ENCODE results near the gene POU2AF3. TPM values are rescaled to one million over a fixed set of nuclear protein-coding genes. Genes with fewer than 3 reads are reported as not detected.

Gene POU2AF3
- total and polyA plus RNA-seq, 2 of the 4 experiments (the other 2 are of a cell fraction), result 0.17 TPM; not detected in 1

DNA sequence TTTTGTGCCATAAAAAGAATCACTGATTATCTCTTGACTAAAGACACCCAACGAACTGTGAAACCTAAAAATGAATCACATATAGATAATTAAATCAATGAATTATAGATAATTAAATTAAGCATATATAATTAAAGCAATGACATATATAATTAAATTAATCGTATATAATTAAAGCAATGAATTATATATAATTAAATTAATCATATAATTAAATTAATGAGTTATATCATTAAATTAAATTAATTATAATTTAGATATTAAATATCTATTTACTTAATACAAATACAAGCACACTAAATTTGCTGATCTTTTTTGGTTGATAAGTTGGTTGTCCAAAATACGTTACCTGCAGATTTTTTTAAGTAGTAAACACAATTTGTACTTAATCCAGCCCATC lies 49.8 kb downstream of the POU2AF3 start:
- no peaks in the 10 kb centered on the region for H3K9me3 ChIP-seq (ENCODE audit: control insufficient read depth, insufficient read depth, low read length)
- H2AFZ ChIP-seq (replicated peaks; ENCODE audit: low read length, poor library complexity), result no peak overlapping the region
- H2BK120ac ChIP-seq (ENCODE audit: low read depth, low read length), result no peak overlapping the region
- no peaks in the 10 kb centered on the region for H4K20me1 ChIP-seq (ENCODE audit: insufficient read depth, low read length)
- H3K14ac ChIP-seq (replicated peaks; ENCODE audit: low read depth, low read length), result no peak overlapping the region
- no peak overlapping the region for H2BK15ac ChIP-seq (ENCODE audit: low read depth, low read length)
- H4K91ac ChIP-seq (ENCODE audit: insufficient read depth, low read depth, low read length), result no peak overlapping the region
- in situ Hi-C loops (cut with MboI; ENCODE audit: low sequenced_read_pairs) (no loop called here), intact Hi-C loops (cut with micrococcal nuclease) (no loop called here), dilution Hi-C loops (cut with HindIII; ENCODE audit: low sequenced_read_pairs, unreplicated experiment) (no loop called here)
- no peak overlapping the region for H3K4ac ChIP-seq (ENCODE audit: low read depth, low read length)
- ChIA-PET CTCF (no interaction called here), POLR2A (ENCODE audit: unreplicated experiment) (no interaction called here)
- H2AK5ac ChIP-seq (ENCODE audit: low read depth, low read length), result no peak overlapping the region
- no peak overlapping the region for H3K18ac ChIP-seq (ENCODE audit: low read depth, low read length)
- H2BK5ac ChIP-seq (ENCODE audit: low read depth, low read length, poor library complexity, severe bottlenecking), result no peak overlapping the region
- TF ChIP-seq MAFK (IDR thresholded peaks at IDR 0.05; ENCODE audit: low read depth, low read length) (no peak), NFE2L2 (IDR thresholded peaks at IDR 0.05; ENCODE audit: low read depth, low read length) (no peak), FOS (IDR thresholded peaks at IDR 0.05; ENCODE audit: low read depth, low read length) (no peak), POLR2A (IDR thresholded peaks at IDR 0.05; ENCODE audit: low read depth, low read length) (no peak), CHD1 (IDR thresholded peaks at IDR 0.05; ENCODE audit: low read depth, low read length) (no peak), SMC3 (IDR thresholded peaks at IDR 0.05; ENCODE audit: low read depth, low read length) (no peak), BHLHE40 (IDR thresholded peaks at IDR 0.05; ENCODE audit: low read depth, low read length) (no peak), USF2 (IDR thresholded peaks at IDR 0.05; ENCODE audit: low read depth, low read length) (no peak), MAZ (IDR thresholded peaks at IDR 0.05; ENCODE audit: borderline replicate concordance, low read depth, low read length) (no peak), RCOR1 (IDR thresholded peaks at IDR 0.05; ENCODE audit: insufficient replicate concordance, low read length) (no peak)
- TF ChIP-seq, protein P1, sequence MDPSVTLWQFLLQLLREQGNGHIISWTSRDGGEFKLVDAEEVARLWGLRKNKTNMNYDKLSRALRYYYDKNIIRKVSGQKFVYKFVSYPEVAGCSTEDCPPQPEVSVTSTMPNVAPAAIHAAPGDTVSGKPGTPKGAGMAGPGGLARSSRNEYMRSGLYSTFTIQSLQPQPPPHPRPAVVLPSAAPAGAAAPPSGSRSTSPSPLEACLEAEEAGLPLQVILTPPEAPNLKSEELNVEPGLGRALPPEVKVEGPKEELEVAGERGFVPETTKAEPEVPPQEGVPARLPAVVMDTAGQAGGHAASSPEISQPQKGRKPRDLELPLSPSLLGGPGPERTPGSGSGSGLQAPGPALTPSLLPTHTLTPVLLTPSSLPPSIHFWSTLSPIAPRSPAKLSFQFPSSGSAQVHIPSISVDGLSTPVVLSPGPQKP (IDR thresholded peaks at IDR 0.05; ENCODE audit: borderline replicate concordance, low read depth, low read length), result no peak
- H4K5ac ChIP-seq (ENCODE audit: low read depth, low read length), result no peak overlapping the region
- no peaks in the 10 kb centered on the region for H3K79me1 ChIP-seq (ENCODE audit: low read depth in 1 of 2, low read length in 2 of 2)
- no peaks in the 10 kb centered on the region for H3K9me1 ChIP-seq (ENCODE audit: insufficient read depth, low read length)
- no peak overlapping the region for H3K4me3 ChIP-seq (ENCODE audit: insufficient read depth, low read depth, low read length)
- no peak overlapping the region for H3K9ac ChIP-seq (ENCODE audit: low read depth, low read length)
- no peak overlapping the region for H4K8ac ChIP-seq (ENCODE audit: low read depth in 2 of 2, low read length in 2 of 2)
- DNase-seq (no peak), ATAC-seq (ENCODE audit: low read depth) (no peak)
- H3K27ac ChIP-seq (ENCODE audit: insufficient read depth, low read length), result no peak overlapping the region
- no CpG with 5 or more reads among the region's 3 CpGs for WGBS, 2 experiments (ENCODE audit: extremely low coverage in 2 of 2, insufficient read length in 1 of 2)
- BruUV-seq (replicated peaks), result no TSS peak
- H2AK9ac ChIP-seq (replicated peaks; ENCODE audit: low read depth, low read length, poor library complexity), result no peak overlapping the region
- H3K23ac ChIP-seq (ENCODE audit: low read depth, low read length), result no peak overlapping the region
- peaks cover 16% of the 10 kb centered on the region for H3K27me3 ChIP-seq (ENCODE audit: control insufficient read depth, insufficient read depth, low read length)
- H3K4me2 ChIP-seq (ENCODE audit: low read depth, low read length), result no peak overlapping the region
- H2BK20ac ChIP-seq (ENCODE audit: low read depth, low read length), result no peak overlapping the region
- no peaks in the 10 kb centered on the region for H3K36me3 ChIP-seq (ENCODE audit: control insufficient read depth, insufficient read depth, low read length)
- H3K4me1 ChIP-seq (ENCODE audit: control insufficient read depth, insufficient read depth, low read length), result no peaks in the 10 kb centered on the region
- H3K56ac ChIP-seq (ENCODE audit: extremely low read depth, insufficient read depth, low read length), result no peak overlapping the region

All from IMR-90 (cell line).